PC-3 (cell line): ENCODE measurements around the gene NDUFB5. TPM values are rescaled to one million over a fixed set of nuclear protein-coding genes. Genes with fewer than 3 reads are reported as not detected.

Experiments
- ATAC-seq: fragments of 200-7000 bp; cut with Tn5 transposase; 2 replicates; pipeline ENCODE4 v1.9.1; 2020; ENCODE audit warnings: mild to moderate bottlenecking, moderate library complexity
- BruUV-seq: library from RNA; stranded (reverse); fragments of 400-500 nt; replicated peaks from 2 replicates; lab custom pipeline; 2021; lab: Mats Ljungman, UMichigan
- CTCF ChIA-PET: fragments of 300-600 bp; sonication (Branson Sonifier 250); formaldehyde crosslinking; loops from one replicate; lab custom pipeline; 2022; ENCODE audit warnings: antibody characterized with exemption; lab: Charles Lee
- POLR2A ChIA-PET: fragments of 300-600 bp; sonication (Branson Sonifier 250); formaldehyde crosslinking; loops from one replicate; lab custom pipeline; 2022; ENCODE audit warnings: antibody characterized with exemption; ENCODE audit not compliant: unreplicated experiment; lab: Charles Lee
- DNase-seq: peaks from one replicate; pipeline ENCODE4 v3.0.0-alpha.2; 2015
- H2AFZ ChIP-seq: fragments of 300-600 bp; sonication (generic); 2 replicates; pipeline ENCODE4 v1.6.0; 2016; ENCODE audit warnings: antibody characterized with exemption, low read length
- H3F3A ChIP-seq: fragments of 300-600 bp; sonication (generic); one replicate; pipeline ENCODE4 v1.6.0; 2017; ENCODE audit warnings: antibody characterized with exemption, low read length, control low read depth, mild to moderate bottlenecking; ENCODE audit not compliant: unreplicated experiment
- H3K27ac ChIP-seq: fragments of 300-600 bp; sonication (generic); 2 replicates; pipeline ENCODE4 v1.5.1; 2016; ENCODE audit warnings: mild to moderate bottlenecking, low read length
- H3K27me3 ChIP-seq: fragments of 300-600 bp; sonication (generic); 2 replicates; pipeline ENCODE4 v1.6.1; 2016; ENCODE audit warnings: low read length, mixed read lengths
- H3K36me3 ChIP-seq: fragments of 300-600 bp; sonication (generic); 2 replicates; pipeline ENCODE4 v1.6.1; 2016; ENCODE audit warnings: low read depth, mixed run types, low read length, mixed read lengths
- H3K4me1 ChIP-seq: fragments of 300-600 bp; sonication (generic); 2 replicates; pipeline ENCODE4 v1.5.1; 2016; ENCODE audit warnings: low read length; ENCODE audit not compliant: insufficient read depth
- H3K4me2 ChIP-seq: fragments of 300-600 bp; sonication (generic); 2 replicates; pipeline ENCODE4 v1.6.0; 2016; ENCODE audit warnings: low read length
- H3K4me3 ChIP-seq: fragments of 300-600 bp; sonication (generic); 2 replicates; pipeline ENCODE4 v1.5.1; 2016; ENCODE audit warnings: mild to moderate bottlenecking, low read length, mixed read lengths
- H3K79me2 ChIP-seq: fragments of 300-600 bp; sonication (generic); 2 replicates; pipeline ENCODE4 v1.6.1; 2017; ENCODE audit warnings: low read length, mixed read lengths
- H3K9ac ChIP-seq: fragments of 300-600 bp; sonication (generic); 2 replicates; pipeline ENCODE4 v1.6.0; 2016; ENCODE audit warnings: mild to moderate bottlenecking, low read length
- H3K9me2 ChIP-seq: fragments of 300-600 bp; sonication (generic); replicated peaks from 2 replicates; pipeline ENCODE4 v1.6.1; 2016; ENCODE audit warnings: mixed run types, low read length, mixed read lengths
- H3K9me3 ChIP-seq: fragments of 300-600 bp; sonication (generic); 2 replicates; pipeline ENCODE4 v1.6.1; 2016; ENCODE audit warnings: low read length, mixed read lengths
- H4K20me1 ChIP-seq: fragments of 300-600 bp; sonication (generic); 2 replicates; pipeline ENCODE4 v1.6.1; 2016; ENCODE audit warnings: low read length, mixed read lengths
- EZH2 ChIP-seq: fragments of 300-600 bp; sonication (generic); IDR thresholded peaks from one replicate; pipeline ENCODE4 v1.6.1; 2017; ENCODE audit warnings: antibody characterized with exemption, mild to moderate bottlenecking, low read length; ENCODE audit not compliant: unreplicated experiment
- EZH2phosphoT487 ChIP-seq: fragments of 300-600 bp; sonication (generic); IDR thresholded peaks from 2 replicates; pipeline ENCODE4 v1.6.1; 2018; ENCODE audit warnings: mild to moderate bottlenecking, antibody characterized with exemption, low read length, borderline replicate concordance
- intact Hi-C: fragments of 100-400 bp; cut with micrococcal nuclease; formaldehyde crosslinking; loops from 2 replicates; pipeline ENCODE4 v1.9.0; 2023
- total RNA-seq: library from RNA; depleted of rRNA; stranded (reverse); fragments of >200 nt; gene quantifications from 2 replicates; pipeline ENCODE4 v1.2.3, GENCODE V29; 2014
- TF ChIP-seq, protein P1 (sequence below): fragments of 300-600 bp; sonication (generic); conservative IDR thresholded peaks from 2 replicates; pipeline ENCODE4 v1.5.1; 2017; ENCODE audit warnings: antibody characterized with exemption, low read depth, mild to moderate bottlenecking, low read length

NDUFB5 gene
- total RNA-seq, 1 experiment from 2014 or later: 126 TPM

DNA sequence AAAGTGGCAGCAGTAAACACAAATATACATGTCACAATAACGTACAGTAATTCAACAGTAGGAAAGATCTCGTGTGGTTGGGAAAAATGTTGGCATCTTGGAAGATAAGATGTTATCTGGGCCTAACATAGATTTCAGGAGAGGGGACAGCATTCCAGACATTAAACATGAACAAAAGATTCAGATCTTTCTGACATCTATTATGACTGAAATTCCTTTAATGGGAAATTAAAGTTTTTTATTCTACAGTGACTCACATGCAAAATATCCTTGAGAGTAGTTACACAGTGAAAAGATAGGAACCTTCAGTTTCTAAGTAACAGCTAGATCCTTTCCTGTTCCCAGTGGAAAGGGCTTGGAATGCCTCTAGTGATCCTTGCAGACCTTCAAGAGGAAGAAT is 9.2 kb downstream of the NDUFB5 start:
- Histone ChIP-seq H3K27ac (no peak overlapping the region), H2AFZ (no peak overlapping the region), H3K4me1 (no peaks in the 10 kb centered on the region), H4K20me1 (no peaks in the 10 kb centered on the region), H3K4me3 (no peak overlapping the region), H3K9me3 (no peaks in the 10 kb centered on the region), H3F3A (no peaks in the 10 kb centered on the region), H3K36me3 (peaks cover 18% of the 10 kb centered on the region), H3K9ac (no peak overlapping the region), H3K79me2 (peaks cover 19% of the 10 kb centered on the region; the same call in 1 of the 2 replicates), H3K27me3 (no peaks in the 10 kb centered on the region), H3K9me2 (no peaks in the 10 kb centered on the region), H3K4me2 (no peak overlapping the region)
- BruUV-seq: no TSS peak
- ATAC-seq (peak; percentile 48), DNase-seq (no peak)
- ChIA-PET POLR2A (no interaction called here), CTCF (no interaction called here)
- intact Hi-C loops: no loop called here
- no peak for TF ChIP-seq EZH2phosphoT487
- TF ChIP-seq EZH2: no peak
- TF ChIP-seq, protein P1, sequence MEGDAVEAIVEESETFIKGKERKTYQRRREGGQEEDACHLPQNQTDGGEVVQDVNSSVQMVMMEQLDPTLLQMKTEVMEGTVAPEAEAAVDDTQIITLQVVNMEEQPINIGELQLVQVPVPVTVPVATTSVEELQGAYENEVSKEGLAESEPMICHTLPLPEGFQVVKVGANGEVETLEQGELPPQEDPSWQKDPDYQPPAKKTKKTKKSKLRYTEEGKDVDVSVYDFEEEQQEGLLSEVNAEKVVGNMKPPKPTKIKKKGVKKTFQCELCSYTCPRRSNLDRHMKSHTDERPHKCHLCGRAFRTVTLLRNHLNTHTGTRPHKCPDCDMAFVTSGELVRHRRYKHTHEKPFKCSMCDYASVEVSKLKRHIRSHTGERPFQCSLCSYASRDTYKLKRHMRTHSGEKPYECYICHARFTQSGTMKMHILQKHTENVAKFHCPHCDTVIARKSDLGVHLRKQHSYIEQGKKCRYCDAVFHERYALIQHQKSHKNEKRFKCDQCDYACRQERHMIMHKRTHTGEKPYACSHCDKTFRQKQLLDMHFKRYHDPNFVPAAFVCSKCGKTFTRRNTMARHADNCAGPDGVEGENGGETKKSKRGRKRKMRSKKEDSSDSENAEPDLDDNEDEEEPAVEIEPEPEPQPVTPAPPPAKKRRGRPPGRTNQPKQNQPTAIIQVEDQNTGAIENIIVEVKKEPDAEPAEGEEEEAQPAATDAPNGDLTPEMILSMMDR: no peak

DNA sequence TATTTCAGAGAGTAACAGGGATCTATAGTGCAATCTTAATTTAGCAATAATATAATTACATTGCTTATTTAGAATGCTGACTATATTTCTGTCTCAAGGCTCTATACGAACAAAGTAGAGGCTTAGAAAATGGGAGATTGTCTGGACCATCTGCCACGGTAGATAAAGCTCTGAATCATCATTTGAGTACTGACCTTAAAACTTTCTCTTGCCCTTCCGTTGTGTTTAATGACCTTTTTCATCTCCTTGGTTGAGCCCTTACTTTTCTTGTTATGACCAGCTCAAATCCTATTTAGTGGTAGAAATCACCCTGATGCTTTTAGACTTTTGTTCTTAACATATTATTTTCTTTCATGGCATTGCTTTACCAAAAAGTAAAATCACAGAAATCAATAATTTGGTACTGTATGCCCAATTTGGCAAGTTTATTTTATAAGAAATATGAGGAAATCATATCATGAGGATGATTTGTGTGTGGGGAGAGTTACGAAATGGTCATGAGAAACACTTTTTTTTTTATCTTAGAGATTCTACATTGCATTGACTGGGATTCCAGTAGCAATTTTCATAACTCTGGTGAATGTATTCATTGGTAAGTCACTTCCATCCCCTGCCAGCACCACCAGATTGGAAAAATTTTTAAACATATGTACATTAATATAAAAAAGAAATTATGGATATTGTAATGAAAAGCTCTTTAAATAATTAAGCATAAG is 11.0 kb downstream of the NDUFB5 start:
- peaks cover 11% of the 10 kb centered on the region; the same call in 1 of the 2 replicates for H3K79me2 ChIP-seq
- no peak overlapping the region for H3K9ac ChIP-seq
- TF ChIP-seq, protein P1: no peak
- TF ChIP-seq EZH2phosphoT487: no peak
- no peak for TF ChIP-seq EZH2
- ATAC-seq: no peak
- no peaks in the 10 kb centered on the region for H4K20me1 ChIP-seq
- H3F3A ChIP-seq: no peaks in the 10 kb centered on the region
- BruUV-seq: no TSS peak
- no peak overlapping the region for H3K4me2 ChIP-seq
- no peak overlapping the region for H3K27ac ChIP-seq
- no peaks in the 10 kb centered on the region for H3K4me1 ChIP-seq
- H3K36me3 ChIP-seq: peaks cover 21% of the 10 kb centered on the region
- H3K9me2 ChIP-seq: no peaks in the 10 kb centered on the region
- H3K9me3 ChIP-seq: no peaks in the 10 kb centered on the region
- intact Hi-C loops: no loop called here
- no peaks in the 10 kb centered on the region for H3K27me3 ChIP-seq
- H2AFZ ChIP-seq: no peak overlapping the region
- H3K4me3 ChIP-seq: no peak overlapping the region
- no peak for DNase-seq
- CTCF ChIA-PET: interaction anchor here (0.6 to 0.8 kb wide), 2 partner anchors 9 to 34 kb away, joined by 3 to 6 read pairs; no protein-coding TSS in a partner anchor
- POLR2A ChIA-PET: no interaction called here

DNA sequence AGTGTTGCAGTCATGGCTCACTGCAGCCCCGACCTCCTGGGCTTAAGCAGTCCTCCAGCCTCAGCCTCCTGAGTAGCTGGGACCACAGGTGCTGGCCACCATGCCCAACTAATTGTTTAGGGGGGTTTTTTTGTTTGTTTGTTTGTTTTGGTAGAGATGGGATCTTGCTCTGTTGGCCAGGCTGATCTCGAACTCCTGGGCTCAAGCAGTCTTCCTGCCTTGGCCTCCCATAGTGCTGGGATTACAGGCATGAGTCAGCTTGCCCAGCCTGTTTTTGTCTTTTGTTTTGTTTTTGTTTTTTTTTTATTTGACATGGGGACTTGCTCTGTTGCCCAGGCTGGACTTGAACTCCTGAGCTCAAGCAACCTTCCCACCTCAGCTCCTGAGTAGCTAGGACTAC is 17.4 kb downstream of the NDUFB5 start:
- Histone ChIP-seq H3K36me3 (peaks cover 36% of the 10 kb centered on the region), H3K4me3 (no peak overlapping the region), H3K9me3 (no peaks in the 10 kb centered on the region), H4K20me1 (no peaks in the 10 kb centered on the region), H3K4me2 (no peak overlapping the region), H3K9me2 (no peaks in the 10 kb centered on the region), H3K4me1 (peaks cover 6% of the 10 kb centered on the region), H2AFZ (no peak overlapping the region), H3K9ac (no peak overlapping the region), H3F3A (no peaks in the 10 kb centered on the region), H3K27ac (no peak overlapping the region), H3K79me2 (0 out of 2 replicates have a peak, but pooled peaks cover 3% of the 10 kb centered on the region), H3K27me3 (no peaks in the 10 kb centered on the region)
- CTCF ChIA-PET: interaction anchor here (0.6 kb wide), 1 partner anchor 27 kb away, joined by 8 read pairs; no protein-coding TSS in a partner anchor
- DNase-seq (no peak), ATAC-seq (no peak)
- intact Hi-C loops: no loop called here
- no TSS peak for BruUV-seq
- POLR2A ChIA-PET: no interaction called here
- TF ChIP-seq, protein P1: no peak
- TF ChIP-seq EZH2phosphoT487 (no peak), EZH2 (no peak)
